Measurements from ENCODE around the gene EPHB3.

DNA sequence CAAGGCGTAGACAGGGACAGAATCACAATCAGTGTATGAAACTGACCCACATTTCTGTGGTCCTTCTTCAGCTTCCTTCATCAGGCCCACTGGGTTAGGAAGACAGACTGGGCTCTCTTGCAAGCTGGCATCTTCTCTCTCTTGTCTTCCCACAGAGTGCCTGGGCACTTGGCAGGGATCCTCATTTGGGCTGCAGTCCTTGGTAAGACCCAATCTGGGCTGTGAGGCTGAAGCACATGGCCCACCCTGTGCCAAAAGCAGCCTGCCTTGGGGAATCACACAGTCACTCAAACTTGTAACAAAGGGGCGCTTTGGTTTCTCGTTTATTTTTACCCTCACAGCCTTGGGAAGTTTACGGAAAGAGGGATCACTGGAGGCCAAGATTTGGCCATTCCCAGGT, 8.2 kb upstream of the EPHB3 start:
- TF ChIP-seq, protein P1, sequence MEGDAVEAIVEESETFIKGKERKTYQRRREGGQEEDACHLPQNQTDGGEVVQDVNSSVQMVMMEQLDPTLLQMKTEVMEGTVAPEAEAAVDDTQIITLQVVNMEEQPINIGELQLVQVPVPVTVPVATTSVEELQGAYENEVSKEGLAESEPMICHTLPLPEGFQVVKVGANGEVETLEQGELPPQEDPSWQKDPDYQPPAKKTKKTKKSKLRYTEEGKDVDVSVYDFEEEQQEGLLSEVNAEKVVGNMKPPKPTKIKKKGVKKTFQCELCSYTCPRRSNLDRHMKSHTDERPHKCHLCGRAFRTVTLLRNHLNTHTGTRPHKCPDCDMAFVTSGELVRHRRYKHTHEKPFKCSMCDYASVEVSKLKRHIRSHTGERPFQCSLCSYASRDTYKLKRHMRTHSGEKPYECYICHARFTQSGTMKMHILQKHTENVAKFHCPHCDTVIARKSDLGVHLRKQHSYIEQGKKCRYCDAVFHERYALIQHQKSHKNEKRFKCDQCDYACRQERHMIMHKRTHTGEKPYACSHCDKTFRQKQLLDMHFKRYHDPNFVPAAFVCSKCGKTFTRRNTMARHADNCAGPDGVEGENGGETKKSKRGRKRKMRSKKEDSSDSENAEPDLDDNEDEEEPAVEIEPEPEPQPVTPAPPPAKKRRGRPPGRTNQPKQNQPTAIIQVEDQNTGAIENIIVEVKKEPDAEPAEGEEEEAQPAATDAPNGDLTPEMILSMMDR (IDR thresholded peaks at IDR 0.05) = no peak
- no peak for TF ChIP-seq ZFX (IDR thresholded peaks at IDR 0.05; ENCODE audit: borderline replicate concordance)

Measured in 22Rv1 (cell line).